ENCODE results near the gene MYO1D. TPM values are rescaled to one million over a fixed set of nuclear protein-coding genes. Genes with fewer than 3 reads are reported as not detected.

Gene MYO1D
- total RNA-seq, 2 donors from 2014 or later = 42.9 to 43.7 TPM

DNA sequence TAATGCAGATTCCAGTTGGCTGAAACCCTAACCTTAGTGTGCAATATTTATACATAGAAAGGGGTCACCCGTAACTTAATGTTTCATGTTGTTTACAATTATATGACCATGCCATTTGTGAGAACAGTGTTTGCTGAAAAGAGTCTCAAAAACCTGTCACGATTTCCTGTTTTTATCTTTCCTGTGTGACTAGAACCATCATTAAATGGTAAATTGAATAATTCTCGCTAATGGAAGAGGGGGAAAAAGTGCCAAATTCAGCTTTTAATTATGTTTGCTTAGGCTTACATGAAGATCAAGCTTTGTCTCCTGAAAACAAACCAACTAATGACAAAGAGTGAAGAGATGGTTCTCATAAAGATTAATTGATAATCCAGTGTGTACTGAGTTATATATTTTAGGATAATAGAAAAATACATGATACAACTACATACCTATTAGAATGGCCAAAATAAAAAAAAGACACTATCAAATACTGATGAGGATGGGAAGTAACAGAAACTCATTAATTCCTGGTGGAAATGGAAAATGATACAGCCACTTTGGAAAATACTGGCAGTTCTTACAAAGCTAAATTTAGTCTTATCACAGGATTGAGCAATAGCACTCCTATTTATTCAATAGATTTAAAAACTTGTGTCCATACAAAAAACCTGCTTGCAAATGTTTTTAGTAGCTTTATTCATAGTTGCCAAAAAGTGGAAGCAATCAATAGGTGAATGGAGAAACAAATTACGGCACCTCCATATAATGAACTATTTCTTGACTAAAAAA is 248.5 kb downstream of the MYO1D start:
- no peaks in the 10 kb centered on the region for H3K27me3 Mint-ChIP-seq (ENCODE audit: insufficient read depth)
- Histone ChIP-seq H3K36me3 (ENCODE audit: control insufficient read depth, insufficient read depth, low read length) (peaks cover 3% of the 10 kb centered on the region), H3K27me3 (ENCODE audit: control insufficient read depth, insufficient read depth, low read length, poor library complexity, severe bottlenecking) (no peaks in the 10 kb centered on the region), H3K4me1 (ENCODE audit: control insufficient read depth, insufficient read depth, low read length) (no peaks in the 10 kb centered on the region), H3K4me3 (ENCODE audit: low read length) (no peak overlapping the region), H3K9ac (ENCODE audit: extremely low read depth, low read length, poor library complexity, severe bottlenecking) (no peak overlapping the region), H3K9me3 (ENCODE audit: control insufficient read depth, low read length) (no peaks in the 10 kb centered on the region), H3K27ac (ENCODE audit: low read depth, low read length) (no peak overlapping the region)
- H3K4me3 Mint-ChIP-seq = no peak overlapping the region
- 81 to 88% methylated on average over 3 to 4 of the region's 4 CpGs for WGBS, 2 experiments (ENCODE audit: insufficient coverage in 1 of 2, insufficient read length in 1 of 2)
- DNase-seq = no peak
- no peaks in the 10 kb centered on the region for H3K9me3 Mint-ChIP-seq
- peaks cover 11% of the 10 kb centered on the region for H3K36me3 Mint-ChIP-seq (ENCODE audit: low read depth)
- no peak for TF ChIP-seq CTCF (conservative IDR thresholded peaks at IDR 0.05)
- no peak overlapping the region for H3K27ac Mint-ChIP-seq
- H3K4me1 Mint-ChIP-seq = peaks cover 11% of the 10 kb centered on the region

GRCh38 chr17:32627239-32627996 is 249.5 kb downstream of the MYO1D start:
- H3K9me3 ChIP-seq (ENCODE audit: control insufficient read depth, low read length) = no peaks in the 10 kb centered on the region
- H3K4me1 ChIP-seq (ENCODE audit: control insufficient read depth, insufficient read depth, low read length) = no peaks in the 10 kb centered on the region
- peaks cover 11% of the 10 kb centered on the region for H3K36me3 Mint-ChIP-seq (ENCODE audit: low read depth)
- H3K27ac ChIP-seq (ENCODE audit: low read depth, low read length) = peak overlapping the region; percentile 87
- H3K4me1 Mint-ChIP-seq = peaks cover 12% of the 10 kb centered on the region
- DNase-seq = peak; percentile 87
- no peak overlapping the region for H3K4me3 Mint-ChIP-seq
- H3K27me3 Mint-ChIP-seq (ENCODE audit: insufficient read depth) = no peaks in the 10 kb centered on the region
- TF ChIP-seq CTCF (conservative IDR thresholded peaks at IDR 0.05) = no peak
- H3K9ac ChIP-seq (ENCODE audit: extremely low read depth, low read length, poor library complexity, severe bottlenecking) = no peak overlapping the region
- no peaks in the 10 kb centered on the region for H3K27me3 ChIP-seq (ENCODE audit: control insufficient read depth, insufficient read depth, low read length, poor library complexity, severe bottlenecking)
- peaks cover 3% of the 10 kb centered on the region for H3K36me3 ChIP-seq (ENCODE audit: control insufficient read depth, insufficient read depth, low read length)
- H3K4me3 ChIP-seq (ENCODE audit: low read length) = no peak overlapping the region
- WGBS, 2 experiments (ENCODE audit: insufficient coverage in 1 of 2, insufficient read length in 1 of 2) = 49 to 68% methylated on average over 8 to 15 of the region's 15 CpGs
- no peaks in the 10 kb centered on the region for H3K9me3 Mint-ChIP-seq
- no peak overlapping the region for H3K27ac Mint-ChIP-seq

DNA sequence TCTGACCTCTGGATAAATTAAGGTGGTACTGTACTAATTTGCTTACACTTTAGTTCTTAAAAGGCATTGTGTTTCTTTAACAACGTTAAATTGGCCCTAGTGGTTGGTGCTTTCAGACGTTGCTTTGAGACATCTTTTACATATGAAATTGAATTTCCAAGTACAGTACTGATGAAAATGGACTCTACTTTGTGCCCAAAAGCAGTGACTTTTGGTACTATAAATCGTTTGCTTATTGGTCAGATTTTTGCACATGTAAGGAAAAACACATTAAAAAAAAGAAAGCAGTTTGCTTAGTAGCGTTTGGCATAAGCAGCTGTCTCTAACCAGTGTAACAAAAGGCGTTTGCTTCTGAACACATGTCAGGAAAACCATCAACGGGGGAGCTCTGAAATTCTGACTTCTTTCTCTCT is 250.5 kb downstream of the MYO1D start:
- Histone ChIP-seq H3K36me3 (ENCODE audit: control insufficient read depth, insufficient read depth, low read length) (peaks cover 3% of the 10 kb centered on the region), H3K9ac (ENCODE audit: extremely low read depth, low read length, poor library complexity, severe bottlenecking) (no peak overlapping the region), H3K9me3 (ENCODE audit: control insufficient read depth, low read length) (no peaks in the 10 kb centered on the region), H3K4me1 (ENCODE audit: control insufficient read depth, insufficient read depth, low read length) (no peaks in the 10 kb centered on the region), H3K27ac (ENCODE audit: low read depth, low read length) (peak overlapping the region; percentile 72), H3K4me3 (ENCODE audit: low read length) (no peak overlapping the region), H3K27me3 (ENCODE audit: control insufficient read depth, insufficient read depth, low read length, poor library complexity, severe bottlenecking) (no peaks in the 10 kb centered on the region)
- no peaks in the 10 kb centered on the region for H3K9me3 Mint-ChIP-seq
- 34 to 65% methylated on average over 6 of the region's 6 CpGs for WGBS, 2 experiments (ENCODE audit: insufficient coverage in 1 of 2, insufficient read length in 1 of 2)
- TF ChIP-seq CTCF (conservative IDR thresholded peaks at IDR 0.05) = no peak
- no peak overlapping the region for H3K4me3 Mint-ChIP-seq
- no peak overlapping the region for H3K27ac Mint-ChIP-seq
- H3K36me3 Mint-ChIP-seq (ENCODE audit: low read depth) = peaks cover 11% of the 10 kb centered on the region
- H3K27me3 Mint-ChIP-seq (ENCODE audit: insufficient read depth) = no peaks in the 10 kb centered on the region
- no peak for DNase-seq
- peaks cover 22% of the 10 kb centered on the region for H3K4me1 Mint-ChIP-seq
